Stimulated activated CD4-positive, alpha-beta T cell treated with anti-CD3 and anti-CD28 coated beads, Interleukin-4, amount 100 ng/mL, for 1 hour (primary cell): Measurements from ENCODE around the gene SLC6A8.
A peak's percentile ranks its signal among the peaks of the same experiment; 100 is the strongest.
"Not testable (repeated sequence)": the region's sequence is repeated elsewhere in the genome, so short reads cannot be mapped to it uniquely, and the experiment has no call there.

Experiments
- DNase-seq: peaks from one replicate; pipeline ENCODE4 v3.0.0-alpha.2; 2020

The SLC6A8 gene

DNA sequence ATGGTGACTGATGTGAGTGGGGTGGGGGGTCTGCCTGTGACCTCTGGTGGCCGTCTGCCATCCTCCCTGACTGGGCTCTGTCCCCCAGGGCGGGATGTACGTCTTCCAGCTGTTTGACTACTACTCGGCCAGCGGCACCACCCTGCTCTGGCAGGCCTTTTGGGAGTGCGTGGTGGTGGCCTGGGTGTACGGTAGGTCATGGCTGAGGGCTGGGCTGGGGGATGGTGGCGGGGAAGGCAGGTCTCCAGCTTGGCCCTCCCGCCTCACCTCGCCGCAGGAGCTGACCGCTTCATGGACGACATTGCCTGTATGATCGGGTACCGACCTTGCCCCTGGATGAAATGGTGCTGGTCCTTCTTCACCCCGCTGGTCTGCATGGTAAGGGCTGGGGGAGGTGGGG, 6.5 kb downstream of the SLC6A8 start:
- DNase-seq = not testable (repeated sequence)

DNA sequence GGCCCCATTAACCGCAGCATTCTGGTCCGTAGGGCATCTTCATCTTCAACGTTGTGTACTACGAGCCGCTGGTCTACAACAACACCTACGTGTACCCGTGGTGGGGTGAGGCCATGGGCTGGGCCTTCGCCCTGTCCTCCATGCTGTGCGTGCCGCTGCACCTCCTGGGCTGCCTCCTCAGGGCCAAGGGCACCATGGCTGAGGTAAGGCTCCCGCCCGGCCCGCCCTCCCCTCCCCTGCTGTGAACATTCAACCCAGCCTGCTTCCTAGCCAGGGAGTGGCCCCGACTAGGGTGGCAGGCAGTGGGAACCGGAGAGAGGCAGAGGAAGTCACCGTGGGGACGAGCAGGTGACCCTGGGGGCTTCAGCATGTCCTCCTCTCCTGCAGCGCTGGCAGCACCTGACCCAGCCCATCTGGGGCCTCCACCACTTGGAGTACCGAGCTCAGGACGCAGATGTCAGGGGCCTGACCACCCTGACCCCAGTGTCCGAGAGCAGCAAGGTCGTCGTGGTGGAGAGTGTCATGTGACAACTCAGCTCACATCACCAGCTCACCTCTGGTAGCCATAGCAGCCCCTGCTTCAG, 7.1 kb downstream of the SLC6A8 start:
- no peak for DNase-seq

DNA sequence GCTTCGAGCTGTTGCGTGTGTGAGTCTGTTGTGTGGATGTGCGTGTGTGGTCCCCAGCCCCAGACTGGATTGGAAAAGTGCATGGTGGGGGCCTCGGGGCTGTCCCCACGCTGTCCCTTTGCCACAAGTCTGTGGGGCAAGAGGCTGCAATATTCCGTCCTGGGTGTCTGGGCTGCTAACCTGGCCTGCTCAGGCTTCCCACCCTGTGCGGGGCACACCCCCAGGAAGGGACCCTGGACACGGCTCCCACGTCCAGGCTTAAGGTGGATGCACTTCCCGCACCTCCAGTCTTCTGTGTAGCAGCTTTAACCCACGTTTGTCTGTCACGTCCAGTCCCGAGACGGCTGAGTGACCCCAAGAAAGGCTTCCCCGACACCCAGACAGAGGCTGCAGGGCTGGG, 8.4 kb downstream of the SLC6A8 start:
- DNase-seq = no peak

DNA sequence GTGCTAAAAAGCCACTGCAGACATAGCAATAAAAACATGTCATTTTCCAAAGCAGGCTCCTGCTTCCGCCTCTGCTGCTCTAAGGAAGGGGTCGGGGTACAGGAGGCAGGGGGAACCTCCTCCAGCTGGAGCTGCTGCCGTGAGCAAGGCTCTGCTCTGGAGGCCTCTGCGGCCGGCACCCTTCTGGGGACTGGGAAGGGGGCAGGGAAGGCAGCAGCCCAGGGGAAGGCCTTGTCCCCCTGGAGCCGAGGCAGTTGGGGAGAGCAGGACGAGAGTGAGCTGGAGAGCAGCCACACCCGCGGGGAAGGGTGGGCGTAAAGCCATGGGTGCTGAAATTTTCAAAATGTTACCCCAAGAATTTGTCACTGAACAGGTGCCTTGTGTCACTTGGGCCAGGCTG, 8.8 kb downstream of the SLC6A8 start:
- DNase-seq = not testable (repeated sequence)

DNA sequence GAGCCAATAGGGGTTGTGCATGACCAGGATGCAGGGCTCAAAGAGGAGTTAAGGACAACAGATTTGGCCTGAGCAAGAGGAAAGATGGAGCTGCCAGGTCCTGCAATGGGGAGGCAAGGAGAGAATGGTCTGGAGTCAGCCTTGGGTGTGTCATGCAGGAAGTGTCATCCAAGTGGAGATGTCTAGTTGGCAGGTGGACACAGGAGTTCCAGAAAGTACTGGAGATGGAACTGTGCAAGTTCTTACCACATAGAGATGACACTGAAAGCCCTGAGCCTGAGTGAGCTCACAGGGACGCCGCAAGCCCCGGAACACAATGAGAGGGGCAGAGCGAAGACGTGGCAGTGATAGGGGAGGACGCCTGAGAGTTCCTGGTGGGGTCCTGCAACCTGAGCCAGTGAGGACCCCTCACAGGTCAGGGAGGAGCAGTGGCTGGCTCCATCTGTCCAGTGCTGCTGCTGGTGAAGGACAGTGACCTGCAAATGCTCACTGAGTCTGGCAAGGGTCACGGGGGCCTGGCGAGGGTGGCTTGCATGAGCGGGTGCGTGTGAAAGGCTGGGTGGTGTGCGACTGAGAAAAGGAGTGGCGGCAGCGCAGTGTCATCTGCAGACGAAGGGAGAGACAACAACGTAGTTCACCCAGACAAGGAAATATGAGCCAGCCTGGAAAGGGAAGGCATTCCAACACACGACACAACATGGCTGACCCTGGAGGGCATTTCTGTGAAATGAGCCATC, 9.4 kb downstream of the SLC6A8 start:
- not testable (repeated sequence) for DNase-seq

DNA sequence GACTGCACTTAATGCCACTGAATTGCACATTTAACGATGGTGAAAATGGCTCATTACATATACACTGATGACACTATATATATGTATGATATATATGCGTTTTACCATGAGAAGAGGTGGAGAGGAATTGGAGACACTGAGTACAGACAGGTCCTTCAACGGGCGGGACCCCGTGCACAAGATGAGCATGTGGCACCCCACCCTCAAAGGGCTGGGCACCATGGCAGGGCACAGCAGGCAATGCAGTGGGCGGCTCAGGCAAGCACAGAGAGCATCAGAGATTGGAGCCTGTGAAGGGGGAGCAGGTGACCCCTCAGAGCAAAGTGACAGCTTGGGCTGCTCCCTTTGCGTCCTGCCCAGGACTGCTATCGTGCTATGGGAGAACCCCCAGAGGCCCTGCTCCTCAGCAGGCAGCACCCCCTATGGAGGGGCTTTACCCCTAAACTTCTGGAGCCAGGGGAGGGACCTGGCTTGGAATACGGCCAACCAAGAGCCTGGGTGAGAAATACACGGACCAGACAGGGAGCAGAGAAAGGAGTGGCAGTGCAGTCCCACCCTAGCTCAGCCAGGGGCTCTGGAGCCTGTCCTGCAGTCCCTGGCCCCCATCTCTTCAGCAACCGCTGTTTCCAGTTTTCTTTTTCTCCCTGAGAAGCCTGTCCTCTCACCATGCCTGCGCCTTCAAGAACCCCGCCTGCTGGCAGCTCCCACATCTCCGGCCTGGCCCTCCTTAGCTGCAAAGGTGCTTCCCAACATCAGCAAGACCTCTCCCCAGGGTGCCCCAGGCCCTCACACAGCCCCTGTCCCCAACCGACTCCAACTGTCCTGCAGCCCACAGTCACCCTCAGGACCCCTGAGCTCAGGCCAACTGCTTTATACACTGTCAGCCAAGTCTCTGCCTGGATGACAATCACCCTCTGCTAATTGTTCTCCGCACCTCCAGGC, 10.5 kb downstream of the SLC6A8 start:
- no peak for DNase-seq

DNA sequence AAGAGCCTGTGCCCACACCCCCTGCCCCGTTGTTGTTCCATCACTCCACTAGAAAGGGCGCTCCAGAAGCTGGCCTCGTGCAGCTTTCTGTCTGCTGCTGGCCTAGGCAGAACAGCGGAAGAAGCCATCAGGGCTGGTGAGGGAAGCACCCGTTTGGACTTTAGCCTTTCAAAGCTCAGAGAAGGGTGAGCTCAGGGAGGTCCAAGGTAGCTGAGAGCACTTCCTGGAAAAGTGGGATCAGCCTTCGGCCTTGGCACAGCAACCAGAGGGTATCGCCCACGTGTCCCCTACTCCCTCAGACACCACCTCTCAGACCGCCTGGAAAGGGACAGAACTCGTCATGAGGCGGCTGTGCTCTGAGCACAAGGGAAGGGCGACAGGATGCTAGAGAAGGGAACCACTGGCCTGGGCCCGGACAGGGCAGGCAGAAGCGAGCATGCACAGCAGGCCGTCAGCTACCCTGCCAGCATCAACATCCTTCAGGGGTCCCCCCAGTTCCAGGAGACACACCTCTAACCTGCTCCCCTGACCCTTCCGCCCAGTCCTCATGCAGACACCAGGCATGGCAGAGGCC, 11.6 kb downstream of the SLC6A8 start:
- not testable (repeated sequence) for DNase-seq

DNA sequence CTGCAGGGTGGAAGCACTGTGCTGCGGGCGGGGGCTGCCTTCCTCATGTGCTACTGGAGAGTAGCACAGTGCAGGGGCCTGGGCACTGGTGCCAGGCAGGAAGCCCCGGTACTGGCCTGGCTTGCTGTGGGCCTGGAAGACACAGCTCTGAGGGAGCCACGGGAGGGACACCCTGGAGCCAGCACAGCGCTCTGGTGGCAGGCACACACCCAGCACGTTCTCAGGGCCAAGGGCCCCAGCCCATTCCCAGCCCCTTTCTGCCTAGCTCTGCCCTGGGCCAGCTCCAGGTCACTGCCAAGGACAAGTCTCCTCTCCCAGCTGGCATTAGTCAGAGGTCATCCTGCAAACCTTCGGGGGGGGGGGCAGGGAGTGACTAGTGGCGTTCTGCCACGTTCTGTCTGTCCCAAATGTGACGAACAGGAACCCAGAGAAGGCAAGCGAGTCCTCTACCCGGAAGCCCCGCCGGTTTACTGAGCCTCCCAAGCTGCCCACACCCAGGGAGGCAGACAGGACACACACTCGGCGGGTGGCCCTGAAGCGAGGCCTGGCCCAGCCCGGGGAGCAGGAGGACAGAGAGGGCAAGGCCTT, 12.2 kb downstream of the SLC6A8 start:
- DNase-seq = not testable (repeated sequence)

DNA sequence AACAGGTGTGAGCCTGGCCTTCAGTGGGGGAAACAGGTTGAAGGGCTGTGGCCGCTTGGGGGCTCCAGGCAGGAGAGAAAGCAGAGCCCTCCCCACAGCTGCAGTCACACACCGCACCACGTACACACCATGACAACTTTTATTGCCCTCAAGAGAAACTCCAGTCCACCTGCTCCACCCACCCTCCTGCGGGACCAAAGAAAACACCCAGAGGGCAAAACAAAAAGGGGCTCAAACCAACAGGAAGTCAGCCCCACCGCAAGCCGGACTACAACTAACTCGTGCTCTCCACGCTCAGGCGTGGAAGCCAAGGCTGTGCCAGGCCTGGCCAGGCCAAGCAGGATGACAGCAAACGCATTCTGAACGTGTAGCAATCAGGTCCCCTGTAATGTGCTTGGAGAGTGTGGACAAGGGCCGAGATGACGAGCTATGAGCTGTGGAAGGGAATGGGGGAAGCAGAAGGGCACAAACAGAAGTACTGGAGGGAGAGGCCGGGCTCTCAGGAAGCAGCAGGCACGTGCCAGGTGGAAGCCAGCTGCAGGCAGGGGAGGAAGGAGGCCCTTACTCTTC, 12.7 kb downstream of the SLC6A8 start:
- DNase-seq = no peak

DNA sequence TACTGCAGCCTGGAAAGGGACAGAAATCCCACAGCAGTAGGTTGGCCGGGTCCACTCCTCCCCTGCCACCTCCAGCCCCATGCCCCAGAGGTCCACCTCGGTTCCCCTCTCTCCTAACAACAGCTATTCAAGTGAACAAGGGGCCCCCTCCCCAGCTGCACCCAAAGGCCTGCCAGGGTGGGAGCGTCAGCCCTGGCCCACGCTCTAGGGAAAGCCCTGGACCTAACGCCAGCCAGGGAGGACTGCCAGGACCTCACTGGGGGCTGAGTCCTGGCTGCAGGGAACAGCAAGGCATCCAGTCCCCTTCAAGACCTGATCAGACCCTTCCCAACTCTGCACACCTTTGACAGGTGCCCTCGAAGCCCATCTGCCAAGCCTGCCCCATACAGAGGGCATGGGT, 13.2 kb downstream of the SLC6A8 start:
- DNase-seq = no peak

DNA sequence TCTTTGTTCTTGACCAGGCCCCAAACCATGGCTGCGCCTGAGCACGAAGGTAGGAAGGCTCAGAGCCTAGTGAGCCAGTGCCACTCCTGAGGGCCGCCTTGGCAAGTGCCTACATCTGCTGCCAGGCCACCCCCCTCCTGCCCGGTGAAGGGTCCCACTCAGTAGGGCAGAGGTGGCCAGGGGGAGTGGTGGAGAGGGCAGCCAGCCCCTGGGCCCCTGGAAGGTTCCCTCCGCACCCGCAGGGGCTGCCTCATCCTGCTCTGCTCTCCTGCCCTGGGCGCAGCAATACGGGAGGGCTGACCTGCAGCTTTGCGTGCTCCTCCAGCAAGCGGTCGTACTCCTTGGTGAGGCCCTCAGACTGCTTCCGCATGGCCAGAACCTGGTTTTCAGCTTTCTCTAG, 14.0 kb downstream of the SLC6A8 start:
- no peak for DNase-seq

DNA sequence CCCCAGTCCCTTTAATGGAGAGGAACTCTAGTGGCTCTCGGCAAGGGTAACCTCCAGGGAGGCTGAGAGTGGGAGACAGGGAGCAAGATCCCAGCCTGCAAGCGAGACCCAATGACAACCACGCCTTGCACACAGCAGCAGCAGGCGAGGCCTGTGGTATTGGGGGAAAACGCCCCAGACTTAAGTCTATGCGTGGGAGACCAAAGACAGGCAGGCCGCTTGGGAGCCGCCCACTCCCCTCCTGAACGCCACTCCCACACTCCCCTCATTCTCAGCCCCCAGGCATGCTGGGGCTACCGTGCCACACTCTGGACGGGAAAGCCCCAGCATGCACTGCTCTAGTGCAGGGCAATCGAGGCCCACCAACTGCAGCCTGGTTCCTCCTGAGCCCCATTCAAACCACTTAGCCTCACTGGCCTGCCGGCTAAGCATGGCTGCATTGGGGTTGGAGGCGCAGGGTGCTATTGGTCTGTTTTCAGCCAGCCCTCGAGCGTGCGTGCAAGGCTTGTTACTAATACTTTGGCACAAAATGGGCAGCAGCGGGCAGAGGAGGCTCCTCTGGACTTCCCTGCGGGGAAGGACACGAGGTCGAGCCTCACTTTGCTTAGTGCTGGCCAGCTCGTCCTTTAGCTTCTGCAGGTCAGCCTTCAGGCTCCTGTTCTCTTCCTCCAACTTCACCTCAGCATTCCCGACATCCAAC, 14.8 kb downstream of the SLC6A8 start:
- DNase-seq = no peak

DNA sequence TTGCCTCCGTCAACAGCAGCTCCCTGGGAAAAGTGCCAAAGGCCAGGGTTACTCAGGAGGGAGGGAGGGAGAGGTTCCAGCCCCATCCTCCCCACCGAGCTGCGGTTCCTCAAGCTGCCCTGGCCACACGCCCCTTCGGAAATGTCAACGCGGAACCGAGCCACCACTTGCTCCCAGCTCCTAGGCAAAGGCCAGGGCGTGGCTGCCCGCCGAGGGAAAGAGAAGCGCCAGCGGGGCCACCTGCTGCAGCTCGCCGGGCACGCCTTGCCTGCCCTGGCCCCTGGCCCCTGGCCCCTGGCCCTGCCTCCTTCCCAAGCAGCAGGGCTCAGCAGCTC, 15.3 kb downstream of the SLC6A8 start:
- no peak for DNase-seq

DNA sequence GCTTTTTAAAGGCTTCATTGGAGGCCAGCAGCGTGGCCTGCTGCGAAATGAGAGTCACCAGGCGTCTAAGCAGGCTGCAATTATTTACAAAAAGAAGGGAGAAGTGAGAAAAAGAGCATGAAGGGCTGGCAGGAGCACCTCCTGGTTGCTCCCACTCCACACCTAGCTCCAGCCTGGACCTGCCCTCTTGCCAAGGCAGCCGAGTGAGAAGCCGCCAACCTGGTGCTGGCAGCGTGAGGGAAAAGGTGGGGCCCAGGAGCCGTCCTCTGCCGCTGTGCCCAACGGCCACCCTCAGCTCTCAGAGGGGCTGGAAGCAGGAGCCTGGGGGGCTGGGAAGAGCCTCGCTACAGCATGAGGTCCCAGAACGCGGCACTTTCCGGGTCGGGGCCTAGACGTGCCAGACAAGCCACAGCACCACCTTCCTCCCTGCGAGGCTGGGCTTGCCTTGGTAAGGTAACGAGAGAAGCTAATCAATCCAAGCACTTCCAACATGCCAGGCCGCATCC, 16.3 kb downstream of the SLC6A8 start:
- no peak for DNase-seq

DNA sequence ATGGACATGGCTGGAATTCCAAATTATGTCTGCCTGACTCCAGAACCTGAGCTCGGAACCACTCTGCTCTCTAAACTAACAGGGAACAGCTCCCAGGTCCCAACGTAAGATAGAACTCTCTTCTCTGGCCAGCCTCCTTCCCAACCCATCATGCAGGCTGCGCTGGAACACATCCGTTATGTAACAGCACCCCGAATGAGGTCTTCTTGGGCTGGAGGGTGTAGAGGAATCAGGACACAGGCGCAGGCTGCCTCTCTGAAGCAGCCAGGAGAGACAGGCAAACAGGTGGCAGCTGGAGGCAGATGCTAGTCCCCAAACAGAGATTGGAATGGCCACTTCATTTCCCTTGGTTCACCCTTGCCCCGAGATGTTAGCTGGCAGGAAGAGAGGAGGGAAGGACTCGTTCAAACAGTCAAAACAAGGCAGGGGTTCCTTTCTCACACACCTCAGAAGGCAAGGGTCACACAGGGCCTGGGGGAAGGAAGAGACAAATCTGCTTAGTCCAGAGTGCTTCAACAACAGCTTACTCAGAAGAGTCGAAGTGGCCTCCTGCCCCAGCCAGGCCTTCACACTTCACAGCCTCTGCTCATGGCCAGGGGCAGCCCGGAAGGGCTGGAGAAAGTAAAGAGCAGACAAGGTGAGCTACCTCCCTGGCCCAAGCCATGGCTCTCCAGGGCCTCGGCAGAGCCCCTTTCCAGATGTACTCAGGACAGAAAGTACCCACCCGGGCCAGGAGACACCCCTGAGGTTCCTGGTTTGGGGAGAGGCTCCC, 17.1 kb downstream of the SLC6A8 start:
- not testable (repeated sequence) for DNase-seq

DNA sequence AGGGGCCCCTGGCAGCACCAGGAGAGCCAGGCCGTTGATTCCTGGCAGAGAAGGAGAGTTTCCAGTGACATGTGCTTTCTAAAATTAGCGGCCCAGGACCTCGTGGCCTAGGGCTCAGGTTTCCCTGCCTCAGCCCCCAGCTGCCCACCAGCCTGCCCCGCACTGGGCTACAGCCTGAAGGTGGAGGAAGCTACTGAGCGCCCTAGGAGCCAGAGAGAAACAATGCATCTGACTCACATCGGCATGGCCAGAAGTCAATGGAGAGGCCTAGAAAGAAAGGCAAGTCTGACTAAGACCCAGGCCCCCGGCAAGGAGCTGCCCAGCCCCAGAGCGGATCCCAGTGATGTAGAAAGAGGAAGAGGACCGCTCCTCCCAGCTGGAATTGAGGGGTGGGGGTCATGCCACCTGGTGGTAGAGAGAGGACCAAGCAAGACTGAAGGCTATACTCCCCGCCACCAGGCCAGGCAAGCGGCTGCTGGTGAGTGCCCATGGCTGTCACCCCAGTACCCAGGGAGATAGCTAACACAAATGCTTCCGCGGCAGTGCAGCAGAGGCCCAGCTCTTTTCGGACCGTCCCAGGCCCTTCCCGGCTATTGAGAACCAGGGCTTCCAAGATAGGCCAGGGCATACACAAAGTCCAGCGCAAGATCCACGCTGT, 17.8 kb downstream of the SLC6A8 start:
- DNase-seq = not testable (repeated sequence)

DNA sequence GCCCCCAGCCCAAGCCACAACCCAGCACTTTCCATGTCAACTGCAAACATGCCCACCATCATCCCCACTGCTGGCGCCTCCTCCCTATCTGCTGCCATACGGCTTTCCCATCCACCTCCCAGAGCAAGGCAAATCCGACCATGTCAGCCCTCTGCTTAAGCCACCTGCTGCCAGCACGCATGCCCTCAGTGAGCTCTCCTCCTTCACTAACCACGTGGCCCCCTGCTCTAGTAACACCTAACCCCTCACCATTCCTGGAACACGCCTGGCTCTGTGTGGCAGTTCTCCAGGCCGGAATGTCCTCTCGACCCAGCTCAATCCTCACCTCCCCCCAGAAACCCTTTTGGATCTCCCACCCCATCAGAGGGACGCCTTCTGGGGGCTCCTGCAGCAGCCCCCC, 19.1 kb downstream of the SLC6A8 start:
- no peak for DNase-seq

DNA sequence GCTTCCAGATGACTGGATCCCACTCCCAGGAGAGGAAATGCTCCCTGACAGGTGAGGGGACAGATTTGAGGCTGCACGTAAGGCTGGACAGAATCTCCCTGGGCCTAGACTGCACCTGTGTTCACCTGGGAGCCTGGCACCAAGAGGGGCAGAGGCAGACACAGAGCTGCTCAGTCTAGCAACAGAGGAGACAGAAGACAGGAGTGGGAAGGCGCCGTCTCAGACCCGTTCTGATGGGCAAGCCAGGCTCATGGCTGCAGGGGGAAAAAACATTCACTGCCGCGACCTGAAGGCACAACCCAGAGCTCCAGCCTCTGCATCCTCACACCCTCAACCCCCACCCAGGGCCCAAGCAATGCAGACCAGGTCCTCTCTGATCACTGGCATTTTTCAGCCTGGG, 19.7 kb downstream of the SLC6A8 start:
- no peak for DNase-seq

DNA sequence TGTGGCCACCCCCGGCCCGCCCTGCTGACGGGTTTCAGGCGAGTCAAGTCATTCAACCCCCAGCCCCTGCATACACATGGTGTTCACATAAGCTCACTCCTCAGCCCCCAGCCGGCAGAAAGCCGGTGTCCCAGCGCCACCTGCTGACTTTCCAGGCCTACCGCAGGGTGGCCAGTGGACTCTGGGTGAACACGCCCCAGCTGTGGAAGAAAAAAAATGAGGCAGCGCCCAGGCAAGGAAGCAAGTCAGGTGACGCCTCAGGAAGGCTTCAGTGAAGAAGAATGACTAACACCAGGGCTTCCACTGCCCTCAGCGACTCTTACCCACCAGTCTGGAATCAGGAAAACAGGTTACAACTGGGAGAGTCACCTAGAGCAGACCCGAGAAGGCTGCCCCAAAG, 20.7 kb downstream of the SLC6A8 start:
- peak; percentile 43 for DNase-seq
